IPS DF 19.7 (cell line): ENCODE data around the gene ARMC3.

ENCODE experiments used
- DNase-seq: peaks from one replicate; pipeline ENCODE4 v3.0.0-alpha.2; 2013; ENCODE audit warnings: low read depth, low spot score

Gene ARMC3

DNA sequence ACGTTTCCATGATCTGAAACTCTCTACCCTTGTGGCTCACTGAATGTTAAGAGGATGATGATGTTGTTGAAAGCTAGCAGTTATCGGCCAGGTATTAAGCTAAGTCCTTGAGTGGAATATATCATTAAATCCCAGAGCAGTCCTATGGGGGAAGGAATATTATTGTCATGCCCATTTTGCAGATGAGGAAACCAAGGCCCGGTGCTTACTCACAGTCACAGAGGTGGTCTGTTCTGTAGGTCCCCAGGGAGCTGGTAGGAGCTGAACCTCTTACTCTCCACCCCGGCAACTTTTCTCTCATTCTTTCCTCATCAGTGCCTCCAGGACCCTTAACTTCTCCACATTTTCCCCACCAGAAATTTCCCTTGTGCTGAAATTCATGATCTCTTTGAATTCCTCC lies 62.6 kb downstream of the ARMC3 start:
- no peak for DNase-seq

GRCh38 chr10:22992075-22992474 lies 64.2 kb downstream of the ARMC3 start:
- no peak for DNase-seq

DNA sequence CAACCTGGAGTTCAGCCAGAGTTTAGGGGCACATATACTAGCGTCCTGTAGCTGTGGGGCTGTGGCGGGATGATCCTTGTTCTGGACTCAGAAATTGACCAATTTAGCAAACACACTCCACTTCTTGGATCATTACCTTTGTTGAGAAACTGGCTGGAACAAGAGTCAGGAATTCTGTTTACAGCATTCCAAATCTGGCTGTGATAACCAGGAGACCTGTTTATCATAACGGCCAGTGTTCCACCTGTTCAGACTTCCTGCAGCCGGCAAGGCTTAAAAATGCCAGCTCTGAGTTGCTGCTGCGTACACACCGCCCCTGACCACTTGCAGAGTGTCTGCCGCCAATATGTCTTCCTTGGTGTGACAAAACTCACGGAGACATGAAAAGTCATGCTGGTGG lies 64.8 kb downstream of the ARMC3 start:
- no peak for DNase-seq

DNA sequence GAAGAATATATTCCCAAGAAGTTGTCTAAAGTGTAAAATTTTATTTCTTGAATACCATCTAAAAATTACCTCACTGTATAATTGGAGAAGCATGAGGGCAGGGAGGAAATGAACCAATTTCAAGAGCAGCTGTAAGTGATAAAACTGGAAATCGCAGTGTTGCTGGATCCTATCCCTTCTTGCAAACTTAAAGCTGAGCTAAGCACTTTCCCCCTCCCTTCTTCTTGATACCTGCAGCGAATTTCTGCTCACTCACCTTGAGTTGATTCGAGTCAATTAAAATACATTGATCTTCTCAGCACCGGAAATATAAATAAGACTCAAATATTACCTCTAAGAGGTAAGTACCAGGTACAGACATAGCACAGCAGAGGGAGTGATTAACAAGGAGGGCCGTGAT lies 65.5 kb downstream of the ARMC3 start:
- DNase-seq: no peak

GRCh38 chr10:22997096-22997495 lies 69.2 kb downstream of the ARMC3 start:
- no peak for DNase-seq

GRCh38 chr10:22998091-22998490 lies 70.2 kb downstream of the ARMC3 start:
- DNase-seq: no peak

- no peak for DNase-seq
Measured at GRCh38 chr10:22999942-23000341, 72.1 kb downstream of the ARMC3 start.

GRCh38 chr10:23001901-23002516 lies 74.2 kb downstream of the ARMC3 start:
- peak; percentile 30 for DNase-seq

DNA sequence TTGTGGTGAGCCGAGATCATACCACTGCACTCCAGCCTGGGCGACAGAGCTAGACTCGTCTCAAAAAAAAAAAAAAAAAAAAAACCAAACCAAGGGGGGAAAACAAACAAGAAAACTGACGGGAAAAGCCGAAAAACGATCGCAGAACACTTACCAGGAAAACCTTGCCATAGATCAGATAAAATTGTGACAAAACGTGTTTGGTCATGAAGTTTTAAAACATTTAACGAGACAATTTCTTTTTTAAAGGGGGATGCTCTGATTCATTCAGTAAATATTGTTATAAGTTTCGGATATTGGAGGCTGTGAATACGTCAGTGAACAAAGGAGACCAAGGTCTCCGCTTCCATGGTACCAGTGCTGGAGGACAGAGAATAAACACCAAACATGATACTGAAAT lies 77.3 kb downstream of the ARMC3 start:
- no peak for DNase-seq

DNA sequence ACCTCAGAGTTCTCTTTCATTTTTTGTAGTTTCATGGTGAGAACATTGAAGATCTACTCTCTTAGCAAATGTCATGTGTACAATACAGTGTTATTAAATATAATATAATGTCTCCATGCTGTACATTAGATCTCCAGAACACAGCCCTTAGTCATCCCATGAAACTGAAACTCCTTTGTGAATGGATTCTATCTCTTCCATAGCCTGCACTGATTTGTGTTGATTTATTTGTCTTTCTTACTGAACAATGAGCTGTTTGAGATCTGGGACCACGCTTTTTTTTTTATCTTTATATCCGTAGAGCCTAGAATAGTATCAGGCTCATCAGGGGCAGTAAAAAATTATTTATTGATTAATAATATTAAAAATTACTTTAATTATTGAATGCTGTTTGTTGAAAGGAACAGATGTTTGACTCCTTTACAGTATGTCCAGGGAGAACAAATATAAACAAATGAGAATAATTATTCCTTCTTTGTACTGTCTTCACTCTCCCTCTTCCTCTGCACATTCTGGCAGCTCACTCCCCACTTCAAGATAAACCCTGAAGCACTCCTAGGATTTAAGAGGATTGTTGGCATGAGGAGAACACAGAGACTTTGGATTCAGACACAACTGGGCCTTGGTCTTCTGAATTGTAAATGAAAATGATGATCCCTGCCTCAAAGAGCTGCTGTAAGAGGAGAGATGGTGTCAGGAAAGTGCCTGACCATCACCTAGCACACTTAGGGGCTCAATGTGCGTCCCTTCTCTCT lies 85.9 kb downstream of the ARMC3 start:
- no peak for DNase-seq

- DNase-seq: no peak
Measured at GRCh38 chr10:23015021-23015707, 87.3 kb downstream of the ARMC3 start.

DNA sequence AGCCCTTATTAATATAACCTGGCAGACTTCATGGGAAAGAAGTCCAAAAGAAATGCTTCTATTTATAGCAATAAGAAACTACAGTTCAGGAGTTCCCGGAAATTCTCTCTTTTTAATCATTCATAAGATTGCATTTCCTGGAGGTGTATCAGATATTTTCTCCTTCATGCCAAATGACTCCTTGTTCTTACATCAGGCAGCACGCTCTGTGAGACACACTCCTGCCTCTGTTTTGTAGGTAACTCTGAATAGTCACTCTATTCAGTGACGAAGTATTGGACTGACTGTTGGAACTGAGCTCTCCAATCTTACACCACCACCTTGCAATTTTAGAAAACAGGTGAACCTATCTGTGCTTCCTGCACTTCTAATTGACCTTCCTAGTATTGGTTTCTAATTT lies 88.8 kb downstream of the ARMC3 start:
- DNase-seq: no peak

DNA sequence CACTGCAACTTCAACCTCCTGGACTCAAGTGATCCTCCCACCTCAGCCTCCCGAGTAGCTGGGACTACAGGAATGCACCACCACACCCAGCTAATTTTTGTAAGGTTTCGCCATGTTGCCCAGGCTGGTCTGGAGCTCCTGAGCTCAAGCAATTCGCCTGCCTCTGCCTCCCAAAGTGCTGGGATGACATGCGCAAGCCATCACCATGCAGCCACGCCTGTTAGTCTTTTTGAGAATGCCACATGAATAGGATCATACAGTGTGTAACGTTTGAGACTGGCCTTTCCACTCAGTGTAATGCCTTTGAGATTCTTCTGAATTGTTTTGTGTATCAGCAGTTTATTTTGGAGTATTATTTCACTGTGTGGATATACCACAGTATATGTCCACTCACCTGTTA lies 91.8 kb downstream of the ARMC3 start:
- no peak for DNase-seq

GRCh38 chr10:23021430-23021829 lies 93.6 kb downstream of the ARMC3 start:
- DNase-seq: no peak

DNA sequence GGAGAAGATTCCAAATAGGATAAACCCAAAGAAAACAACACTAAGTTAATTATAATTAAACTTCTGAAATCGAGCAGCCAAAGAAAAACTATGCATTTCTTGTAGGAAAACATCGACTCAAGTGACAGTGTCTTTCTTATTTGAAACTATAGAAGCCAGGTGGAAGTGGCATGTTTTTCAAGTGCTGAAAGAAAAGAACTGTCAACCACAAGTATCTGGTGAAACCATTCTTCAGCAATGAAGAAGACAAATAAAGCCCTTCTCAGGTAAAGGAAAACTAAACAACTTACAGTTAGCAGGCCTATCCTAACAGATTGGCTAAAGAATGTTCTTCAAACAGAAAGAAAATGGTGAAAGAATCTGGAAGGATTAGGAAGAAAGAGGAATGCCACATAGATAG lies 96.1 kb downstream of the ARMC3 start:
- no peak for DNase-seq

DNA sequence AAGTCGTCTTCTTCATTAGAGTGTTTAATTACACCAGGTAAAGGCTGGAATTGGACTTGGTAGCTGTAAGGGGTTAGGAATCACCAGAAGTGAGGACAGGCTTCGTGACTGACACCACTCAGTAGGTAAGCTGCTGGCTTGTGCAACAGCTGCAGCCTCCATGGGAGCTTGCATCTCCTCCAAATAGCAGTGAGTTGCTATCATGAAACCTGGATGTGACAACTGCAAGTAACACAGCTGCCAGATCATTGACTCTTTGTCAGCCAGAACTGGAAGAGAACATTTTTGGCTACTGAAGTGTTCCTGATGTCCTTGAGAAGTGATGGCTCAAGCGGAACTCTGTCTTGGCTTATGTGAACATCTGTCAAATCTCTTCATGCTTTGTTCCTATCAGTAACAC lies 103.5 kb downstream of the ARMC3 start:
- no peak for DNase-seq

GRCh38 chr10:23034790-23035189 lies 106.9 kb downstream of the ARMC3 start:
- DNase-seq: no peak

DNA sequence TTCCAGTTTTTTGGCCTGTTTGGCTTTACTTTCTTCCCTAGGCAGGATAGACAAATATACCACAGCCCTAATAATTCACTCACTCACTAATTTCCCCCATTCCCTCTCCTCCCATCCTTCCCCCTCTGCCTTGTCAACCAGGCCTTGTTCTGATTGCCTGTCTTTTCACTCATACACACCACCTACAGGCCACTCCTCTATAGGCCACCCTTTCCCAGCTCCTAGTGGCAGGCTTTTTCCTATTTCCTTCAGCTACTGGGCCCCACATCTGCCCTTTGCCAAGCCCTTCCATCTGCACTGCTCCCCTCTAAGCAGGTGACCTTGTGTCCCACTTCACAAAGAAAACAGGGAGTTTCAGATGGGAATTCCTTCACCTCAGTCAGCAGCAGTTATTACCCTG lies 107.7 kb downstream of the ARMC3 start:
- DNase-seq: no peak

DNA sequence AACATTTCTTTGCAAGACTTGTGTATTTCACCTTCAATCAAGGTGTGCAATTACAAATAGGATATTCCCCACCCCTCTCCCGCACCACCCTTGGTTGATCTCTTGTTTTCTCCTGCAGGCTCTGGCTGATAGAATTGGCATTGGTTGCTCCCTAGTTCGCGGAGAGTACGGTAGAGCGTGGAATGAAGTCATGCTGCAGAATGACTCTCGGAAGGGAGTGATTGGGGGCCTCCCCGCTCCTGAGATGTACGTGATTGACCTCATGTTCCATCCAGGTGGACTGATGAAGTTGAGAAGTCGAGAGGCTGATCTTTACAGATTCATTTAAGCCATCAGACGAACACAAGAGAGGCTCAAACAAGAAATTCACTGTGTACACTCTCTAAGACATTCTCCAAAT lies 109.3 kb downstream of the ARMC3 start:
- DNase-seq: no peak

DNA sequence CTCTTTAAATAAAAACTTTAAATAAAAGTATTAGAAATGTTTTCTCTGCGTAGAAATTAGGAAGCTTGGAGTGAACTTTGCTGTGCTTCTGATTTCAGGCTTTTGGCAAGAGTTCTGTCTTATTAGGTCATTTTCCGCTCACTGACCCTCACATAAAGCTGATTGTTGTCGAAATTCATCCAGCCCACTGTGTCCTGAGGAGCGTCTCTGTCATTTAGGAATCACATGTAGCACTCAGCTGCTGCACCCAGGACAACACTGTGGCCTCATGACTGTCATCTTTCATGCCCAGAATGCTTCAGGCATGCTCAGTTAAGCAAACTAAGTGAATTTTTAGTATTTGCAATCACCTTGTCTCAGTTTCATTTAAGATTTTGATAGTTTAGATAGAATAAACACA lies 109.7 kb downstream of the ARMC3 start:
- DNase-seq: no peak

- DNase-seq: no peak
Measured at GRCh38 chr10:23038172-23038571, 110.3 kb downstream of the ARMC3 start.

- no peak for DNase-seq
Measured at GRCh38 chr10:23040002-23040401, 112.1 kb downstream of the ARMC3 start.

DNA sequence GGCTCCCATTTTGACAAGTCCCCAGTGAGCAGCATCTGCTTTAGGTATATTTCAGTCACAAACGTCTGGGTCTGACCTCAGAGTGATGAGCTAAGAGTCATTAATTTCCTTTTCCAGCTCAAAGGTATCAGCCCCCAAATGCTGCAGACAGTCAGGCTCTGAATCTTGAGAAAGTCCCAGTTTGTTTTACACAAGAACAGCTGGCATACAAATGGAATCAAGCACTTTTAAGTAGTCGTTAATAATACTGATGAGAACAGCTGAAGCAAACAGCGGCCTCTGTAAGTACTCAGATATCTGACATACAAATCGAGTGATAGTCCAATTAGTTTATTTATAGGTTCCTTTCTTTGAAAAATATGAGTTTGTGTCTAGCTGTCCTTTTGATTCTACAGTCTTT lies 118.2 kb downstream of the ARMC3 start:
- no peak for DNase-seq
